OCI-LY1 (cell line): ENCODE data around the gene APPL1.
A peak's percentile ranks its signal among the peaks of the same experiment; 100 is the strongest.

ENCODE experiments used
- H2AFZ ChIP-seq: fragments of 200-600 bp; sonication (generic), shearing (Covaris generic); 2 replicates; pipeline ENCODE4 v1.6.0; 2014; ENCODE audit warnings: antibody characterized with exemption, mild to moderate bottlenecking, low read length
- H3F3A ChIP-seq: fragments of 200-600 bp; sonication (generic), shearing (Covaris generic); 2 replicates; pipeline ENCODE4 v1.6.0; 2014; ENCODE audit warnings: mild to moderate bottlenecking, antibody characterized with exemption, low read length, moderate library complexity; ENCODE audit not compliant: insufficient read depth
- H3K27ac ChIP-seq: fragments of 200-600 bp; sonication (generic); 2 replicates; pipeline ENCODE4 v1.5.1; 2014; ENCODE audit warnings: low read length, mixed run types, mild to moderate bottlenecking, low read depth; ENCODE audit not compliant: poor library complexity, severe bottlenecking
- H3K27me3 ChIP-seq: fragments of 200-600 bp; sonication (generic); 2 replicates; pipeline ENCODE4 v1.6.0; 2014; ENCODE audit warnings: antibody characterized with exemption, mild to moderate bottlenecking, low read length, moderate library complexity; ENCODE audit not compliant: insufficient read depth
- H3K36me3 ChIP-seq: fragments of 200-600 bp; sonication (generic); 2 replicates; pipeline ENCODE4 v1.6.1; 2014; ENCODE audit warnings: mild to moderate bottlenecking, antibody characterized with exemption, low read length, moderate library complexity, mixed read lengths; ENCODE audit not compliant: insufficient read depth
- H3K4me1 ChIP-seq: fragments of 200-600 bp; sonication (generic); 2 replicates; pipeline ENCODE4 v1.5.1; 2014; ENCODE audit warnings: mild to moderate bottlenecking, low read length, moderate library complexity; ENCODE audit not compliant: insufficient read depth, severe bottlenecking
- H3K4me2 ChIP-seq: fragments of 200-600 bp; sonication (generic), shearing (Covaris generic); 2 replicates; pipeline ENCODE4 v1.6.1; 2014; ENCODE audit warnings: low read length
- H3K4me3 ChIP-seq: fragments of 200-600 bp; sonication (generic); 2 replicates; pipeline ENCODE4 v1.5.1; 2014; ENCODE audit warnings: low read length, low read depth, mild to moderate bottlenecking, mixed read lengths; ENCODE audit not compliant: poor library complexity, severe bottlenecking
- H3K79me2 ChIP-seq: fragments of 200-600 bp; shearing (Covaris generic); 2 replicates; pipeline ENCODE4 v1.6.1; 2016; ENCODE audit warnings: mixed run types, low read length, mixed read lengths; ENCODE audit not compliant: insufficient read depth
- H3K9ac ChIP-seq: fragments of 200-600 bp; sonication (generic), shearing (Covaris generic); 2 replicates; pipeline ENCODE4 v1.6.1; 2014; ENCODE audit warnings: mild to moderate bottlenecking, low read length, mixed read lengths
- H3K9me2 ChIP-seq: fragments of 200-600 bp; sonication (generic), shearing (Covaris generic); 2 replicates; pipeline ENCODE4 v1.6.1; 2014; ENCODE audit warnings: low read depth, mild to moderate bottlenecking, low read length, mixed read lengths
- H3K9me3 ChIP-seq: fragments of 200-600 bp; shearing (Covaris generic); 2 replicates; pipeline ENCODE4 v1.6.1; 2014; ENCODE audit warnings: low read length, mixed read lengths
- H4K20me1 ChIP-seq: fragments of 200-600 bp; sonication (generic), shearing (Covaris generic); 2 replicates; pipeline ENCODE4 v1.6.0; 2016; ENCODE audit warnings: mild to moderate bottlenecking, low read length; ENCODE audit not compliant: insufficient read depth
- CTCF ChIP-seq: fragments of 200-600 bp; sonication (generic), shearing (Covaris generic); IDR thresholded peaks from 2 replicates; pipeline ENCODE4 v1.5.1; 2017; ENCODE audit warnings: mild to moderate bottlenecking, antibody characterized with exemption, low read length, moderate library complexity, mixed read lengths
- EZH2 ChIP-seq: fragments of 200-600 bp; sonication (generic), shearing (Covaris generic); IDR thresholded peaks from 2 replicates; pipeline ENCODE4 v1.8.0; 2017; ENCODE audit warnings: borderline replicate concordance, mixed run types, mild to moderate bottlenecking, antibody characterized with exemption, low read length, moderate library complexity, mixed read lengths

The APPL1 gene

GRCh38 chr3:57206423-57206822 lies 21.1 kb upstream of the APPL1 start:
- Histone ChIP-seq H3K9me3 (no peaks in the 10 kb centered on the region), H2AFZ (no peak overlapping the region)

GRCh38 chr3:57221883-57222282 lies 5.6 kb upstream of the APPL1 start:
- H3K9me3 ChIP-seq = no peaks in the 10 kb centered on the region
- H3K79me2 ChIP-seq = no peaks in the 10 kb centered on the region
- H3K36me3 ChIP-seq = no peaks in the 10 kb centered on the region
- no peaks in the 10 kb centered on the region for H3F3A ChIP-seq
- H3K4me3 ChIP-seq = no peak overlapping the region
- H3K9me2 ChIP-seq = no peaks in the 10 kb centered on the region
- H3K27me3 ChIP-seq = no peaks in the 10 kb centered on the region
- peaks cover 5% of the 10 kb centered on the region for H3K4me1 ChIP-seq
- H2AFZ ChIP-seq = no peak overlapping the region
- no peaks in the 10 kb centered on the region for H4K20me1 ChIP-seq
- H3K27ac ChIP-seq = no peak overlapping the region
- H3K4me2 ChIP-seq = no peak overlapping the region
- TF ChIP-seq EZH2 (no peak), CTCF (peak; percentile 23; the same call in 1 of the 2 replicates)
- no peak overlapping the region for H3K9ac ChIP-seq

More at GRCh38 chr3:57206423-57206822, 21.1 kb upstream of the APPL1 start:
- no peak overlapping the region for H3K4me2 ChIP-seq
- H3K4me1 ChIP-seq = no peaks in the 10 kb centered on the region
- H3K4me3 ChIP-seq = no peak overlapping the region
- H3K27me3 ChIP-seq = no peaks in the 10 kb centered on the region
- H4K20me1 ChIP-seq = no peaks in the 10 kb centered on the region
- no peaks in the 10 kb centered on the region for H3K79me2 ChIP-seq
- no peak overlapping the region for H3K9ac ChIP-seq
- H3F3A ChIP-seq = no peaks in the 10 kb centered on the region
- no peak overlapping the region for H3K27ac ChIP-seq
- H3K9me2 ChIP-seq = no peaks in the 10 kb centered on the region
- TF ChIP-seq CTCF (no peak), EZH2 (no peak)
- H3K36me3 ChIP-seq = no peaks in the 10 kb centered on the region

GRCh38 chr3:57224856-57225255 lies 2.7 kb upstream of the APPL1 start:
- H3K4me2 ChIP-seq = no peak overlapping the region

More at GRCh38 chr3:57224856-57225255, 2.7 kb upstream of the APPL1 start:
- no peak overlapping the region for H3K9ac ChIP-seq
- H2AFZ ChIP-seq = no peak overlapping the region
- no peak for TF ChIP-seq EZH2
- TF ChIP-seq CTCF = no peak
- H3K9me3 ChIP-seq = no peaks in the 10 kb centered on the region
- H3K4me1 ChIP-seq = peaks cover 22% of the 10 kb centered on the region
- H3K27ac ChIP-seq = no peak overlapping the region
- H3F3A ChIP-seq = no peaks in the 10 kb centered on the region
- H3K4me3 ChIP-seq = no peak overlapping the region
- H3K79me2 ChIP-seq = peaks cover 12% of the 10 kb centered on the region
- H4K20me1 ChIP-seq = no peaks in the 10 kb centered on the region
- no peaks in the 10 kb centered on the region for H3K27me3 ChIP-seq
- no peaks in the 10 kb centered on the region for H3K9me2 ChIP-seq
- no peaks in the 10 kb centered on the region for H3K36me3 ChIP-seq
